Cardiac septum (tissue), 1 donor: ENCODE measurements around the gene ZNF714. TPM values are rescaled to one million over a fixed set of nuclear protein-coding genes. Genes with fewer than 3 reads are reported as not detected.
"Not testable (repeated sequence)": the region's sequence is repeated elsewhere in the genome, so short reads cannot be mapped to it uniquely, and the experiment has no call there.

ENCODE experiments used
- DNase-seq: peaks from one replicate; pipeline ENCODE4 v3.0.0-alpha.2; 2020; ENCODE audit warnings: low spot score
- intact Hi-C: fragments of 100-400 bp; cut with DNase I; formaldehyde crosslinking; loops from one replicate; pipeline ENCODE4 v1.14.0; 2022
- total RNA-seq: library from RNA; stranded (reverse); fragmentation: NEBNext Ultra II Directional; extraction: Animal tissue kit (Norgen Biotek cat#: 25700); gene quantifications from one replicate; pipeline ENCODE4 v1.2.1, GENCODE V29; 2021
- donor health status: DM: no; HTN: no; CAD: no.

The ZNF714 gene
- total RNA-seq, 1 donor from 2014 or later: 2.6 TPM

- no peak for DNase-seq
- intact Hi-C loops: no loop called here
These were observed 47.1 kb downstream of the ZNF714 start for GRCh38 chr19:21128901-21129698.

GRCh38 chr19:21130097-21130775 lies 48.2 kb downstream of the ZNF714 start:
- DNase-seq: no peak
- intact Hi-C loops: no loop called here

- intact Hi-C loops: no loop called here
- no peak for DNase-seq
These were observed 51.6 kb downstream of the ZNF714 start for GRCh38 chr19:21133633-21134032.

GRCh38 chr19:21134934-21135366 lies 52.9 kb downstream of the ZNF714 start:
- no peak for DNase-seq
- intact Hi-C loops: no loop called here

GRCh38 chr19:21135433-21135832 lies 53.4 kb downstream of the ZNF714 start:
- DNase-seq: no peak
- intact Hi-C loops: no loop called here

GRCh38 chr19:21138130-21138529 lies 56.1 kb downstream of the ZNF714 start:
- intact Hi-C loops: no loop called here
- no peak for DNase-seq

- DNase-seq, intact Hi-C loops: not testable (repeated sequence)
These were observed 59.0 kb downstream of the ZNF714 start for GRCh38 chr19:21141006-21141405.

GRCh38 chr19:21141787-21142464 lies 59.9 kb downstream of the ZNF714 start, which contains the start of gene ZNF431:
Gene ZNF431 (plus strand): TSS chr19:21142040. CDS start chr19:21142184, 144 bp downstream.
- intact Hi-C loops: no loop called here
- DNase-seq: peak; percentile 96

GRCh38 chr19:21143428-21143827 lies 61.4 kb downstream of the ZNF714 start:
- DNase-seq: no peak
- intact Hi-C loops: no loop called here

- DNase-seq: no peak
These were observed 61.9 kb downstream of the ZNF714 start for GRCh38 chr19:21143854-21144253.

GRCh38 chr19:21147540-21147939 lies 65.5 kb downstream of the ZNF714 start:
- intact Hi-C loops: no loop called here
- no peak for DNase-seq

More at GRCh38 chr19:21143854-21144253, 61.9 kb downstream of the ZNF714 start:
- intact Hi-C loops: no loop called here

GRCh38 chr19:21148681-21149080 lies 66.7 kb downstream of the ZNF714 start:
- intact Hi-C loops: no loop called here
- no peak for DNase-seq

- intact Hi-C loops: no loop called here
- DNase-seq: no peak
These were observed 67.9 kb downstream of the ZNF714 start for GRCh38 chr19:21149877-21150276.

- intact Hi-C loops: no loop called here
- DNase-seq: no peak
These were observed 69.5 kb downstream of the ZNF714 start for GRCh38 chr19:21151460-21151859.

- DNase-seq: no peak
- intact Hi-C loops: no loop called here
These were observed 76.6 kb downstream of the ZNF714 start for GRCh38 chr19:21158523-21159135.

GRCh38 chr19:21164541-21164940 lies 82.5 kb downstream of the ZNF714 start:
- DNase-seq: no peak
- intact Hi-C loops: no loop called here

GRCh38 chr19:21166436-21166835 lies 84.4 kb downstream of the ZNF714 start:
- DNase-seq: no peak
- intact Hi-C loops: no loop called here
